RWPE1 (cell line): Measurements from ENCODE around the gene PELI3.
"Not testable (repeated sequence)": the region's sequence is repeated elsewhere in the genome, so short reads cannot be mapped to it uniquely, and the experiment has no call there.

Experiments
- CTCF ChIA-PET: fragments of 350-600 bp; sonication (Branson Sonifier 250); formaldehyde crosslinking; extraction: SDS; loops from one replicate; lab custom pipeline; 2021; lab: Yijun Ruan, JAX
- POLR2A ChIA-PET: fragments of 400-600 bp; formaldehyde crosslinking; extraction: SDS; loops from one replicate; lab custom pipeline; 2020; ENCODE audit warnings: antibody characterized with exemption; ENCODE audit not compliant: low non-redundant PET; lab: Yijun Ruan, JAX
- DNase-seq: peaks from one replicate; pipeline ENCODE4 v3.0.0; 2012; ENCODE audit warnings: low spot score
- H3K27ac ChIP-seq: fragments of 450-650 bp; 2 replicates; pipeline ENCODE4 v1.5.1; 2017
- TF ChIP-seq, protein P1 (sequence below): fragments of 450-650 bp; conservative IDR thresholded peaks from 2 replicates; pipeline ENCODE4 v1.5.1; 2017; ENCODE audit warnings: low read depth, mild to moderate bottlenecking

Gene PELI3

DNA sequence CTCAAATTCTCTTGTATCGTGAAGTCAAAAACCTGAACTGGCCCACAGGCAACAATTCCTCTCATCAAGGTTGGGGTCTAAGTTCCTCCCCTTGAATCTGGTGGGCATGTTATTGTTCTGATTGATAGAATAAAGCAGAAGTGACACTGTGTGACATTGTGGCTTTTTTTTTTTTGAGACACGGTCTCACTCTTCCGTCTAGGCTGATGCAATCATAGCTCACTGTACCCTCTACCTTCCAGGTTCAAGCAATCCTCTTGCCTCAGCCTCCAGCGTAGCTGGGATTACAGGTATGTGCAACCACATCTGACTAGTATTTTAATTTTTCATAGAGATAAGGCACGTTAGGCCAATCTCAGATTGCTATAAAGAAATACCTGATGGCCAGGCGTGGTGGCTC is 8.9 kb upstream of the PELI3 start:
- DNase-seq: no peak
- H3K27ac ChIP-seq: no peak overlapping the region
- POLR2A ChIA-PET: no interaction called here
- TF ChIP-seq, protein P1, sequence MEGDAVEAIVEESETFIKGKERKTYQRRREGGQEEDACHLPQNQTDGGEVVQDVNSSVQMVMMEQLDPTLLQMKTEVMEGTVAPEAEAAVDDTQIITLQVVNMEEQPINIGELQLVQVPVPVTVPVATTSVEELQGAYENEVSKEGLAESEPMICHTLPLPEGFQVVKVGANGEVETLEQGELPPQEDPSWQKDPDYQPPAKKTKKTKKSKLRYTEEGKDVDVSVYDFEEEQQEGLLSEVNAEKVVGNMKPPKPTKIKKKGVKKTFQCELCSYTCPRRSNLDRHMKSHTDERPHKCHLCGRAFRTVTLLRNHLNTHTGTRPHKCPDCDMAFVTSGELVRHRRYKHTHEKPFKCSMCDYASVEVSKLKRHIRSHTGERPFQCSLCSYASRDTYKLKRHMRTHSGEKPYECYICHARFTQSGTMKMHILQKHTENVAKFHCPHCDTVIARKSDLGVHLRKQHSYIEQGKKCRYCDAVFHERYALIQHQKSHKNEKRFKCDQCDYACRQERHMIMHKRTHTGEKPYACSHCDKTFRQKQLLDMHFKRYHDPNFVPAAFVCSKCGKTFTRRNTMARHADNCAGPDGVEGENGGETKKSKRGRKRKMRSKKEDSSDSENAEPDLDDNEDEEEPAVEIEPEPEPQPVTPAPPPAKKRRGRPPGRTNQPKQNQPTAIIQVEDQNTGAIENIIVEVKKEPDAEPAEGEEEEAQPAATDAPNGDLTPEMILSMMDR: no peak
- CTCF ChIA-PET: interaction anchor here (0.6 kb wide), 1 partner anchor 309 kb away, joined by 4 read pairs; no protein-coding TSS in a partner anchor

DNA sequence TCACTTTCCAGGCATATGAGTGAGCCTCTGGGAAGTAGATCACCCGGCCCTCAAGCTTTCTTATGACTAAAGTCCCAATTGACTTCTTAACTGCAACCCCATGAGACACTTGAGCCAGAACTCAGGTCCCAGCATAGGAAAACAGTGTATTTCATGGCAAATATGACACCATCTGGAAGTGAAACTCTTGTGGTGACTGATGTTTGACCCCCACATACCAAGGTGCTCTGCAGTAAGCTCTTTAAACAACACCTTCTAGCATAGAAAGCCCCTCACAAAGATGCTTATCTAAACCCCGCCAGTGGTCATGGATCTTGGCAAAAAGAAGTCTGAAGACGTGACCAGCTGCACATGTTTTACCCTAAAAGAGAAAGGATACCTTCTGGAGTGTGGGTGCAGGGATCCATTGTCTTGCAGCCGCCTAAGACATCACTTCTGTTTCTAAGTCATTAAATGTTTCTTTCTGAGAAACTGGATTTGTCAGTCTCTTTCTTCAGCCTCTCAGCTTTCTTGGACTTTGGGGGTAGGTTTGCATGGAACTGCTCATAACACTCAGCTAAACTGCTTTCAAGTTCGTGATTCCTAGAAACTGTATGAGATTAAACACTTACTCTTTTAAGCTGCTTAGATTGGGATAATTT is 7.4 kb upstream of the PELI3 start:
- CTCF ChIA-PET: interaction anchor here (0.5 to 1.2 kb wide), 3 partner anchors 41 to 1614 kb away, joined by 3 read pairs; no protein-coding TSS in a partner anchor
- POLR2A ChIA-PET: no interaction called here
- no peak for DNase-seq
- no peak overlapping the region for H3K27ac ChIP-seq
- TF ChIP-seq, protein P1: no peak

DNA sequence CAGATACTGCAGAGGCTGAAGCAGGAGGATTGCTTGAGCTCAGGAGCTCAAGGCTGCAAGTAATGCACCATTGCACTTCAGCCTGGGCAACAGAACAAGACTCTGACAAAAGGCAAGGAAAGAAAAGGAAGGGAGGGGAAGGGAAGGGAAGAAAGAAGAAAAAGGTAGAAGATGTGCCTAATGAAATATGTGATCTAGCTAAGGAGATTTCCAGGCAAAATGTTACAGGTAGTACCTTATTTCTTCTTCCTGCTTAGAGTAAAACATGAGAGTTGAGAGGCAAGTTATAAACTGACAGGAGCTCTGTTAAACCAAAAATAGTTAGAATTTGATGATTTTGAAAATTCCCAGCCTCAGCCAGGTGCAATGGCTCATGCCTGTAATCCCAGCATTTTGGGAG is 4.7 kb upstream of the PELI3 start:
- no peak overlapping the region for H3K27ac ChIP-seq
- POLR2A ChIA-PET: no interaction called here
- DNase-seq: no peak
- TF ChIP-seq, protein P1: no peak
- CTCF ChIA-PET: interaction anchor here (0.6 to 0.7 kb wide), 2 partner anchors 33 to 55 kb away, joined by 3 to 6 read pairs; no protein-coding TSS in a partner anchor

- TF ChIP-seq, protein P1: no peak
- CTCF ChIA-PET: no interaction called here
- H3K27ac ChIP-seq: no peak overlapping the region
- POLR2A ChIA-PET: interaction anchor here (0.5 kb wide), 1 partner anchor 216 kb away, joined by 13 read pairs; no protein-coding TSS in a partner anchor
- DNase-seq: no peak
These were observed 3.8 kb upstream of the PELI3 start for GRCh38 chr11:66462911-66463310.

DNA sequence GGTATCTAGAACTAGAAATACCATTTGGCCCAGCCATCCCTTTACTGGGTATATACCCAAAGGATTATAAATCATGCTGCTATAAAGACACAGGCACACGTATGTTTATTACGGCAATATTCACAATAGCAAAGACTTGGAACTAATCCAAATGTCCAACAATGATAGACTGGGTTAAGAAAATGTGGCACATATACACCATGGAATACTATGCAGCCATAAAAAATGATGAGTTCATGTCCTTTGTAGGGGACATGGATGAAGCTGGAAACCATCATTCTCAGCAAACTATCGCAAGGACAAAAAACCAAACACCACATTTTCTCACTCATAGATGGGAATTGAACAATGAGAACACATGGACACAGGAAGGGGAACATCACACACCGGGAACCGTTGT is 2.6 kb upstream of the PELI3 start:
- H3K27ac ChIP-seq, CTCF ChIA-PET, DNase-seq, POLR2A ChIA-PET: not testable (repeated sequence)

DNA sequence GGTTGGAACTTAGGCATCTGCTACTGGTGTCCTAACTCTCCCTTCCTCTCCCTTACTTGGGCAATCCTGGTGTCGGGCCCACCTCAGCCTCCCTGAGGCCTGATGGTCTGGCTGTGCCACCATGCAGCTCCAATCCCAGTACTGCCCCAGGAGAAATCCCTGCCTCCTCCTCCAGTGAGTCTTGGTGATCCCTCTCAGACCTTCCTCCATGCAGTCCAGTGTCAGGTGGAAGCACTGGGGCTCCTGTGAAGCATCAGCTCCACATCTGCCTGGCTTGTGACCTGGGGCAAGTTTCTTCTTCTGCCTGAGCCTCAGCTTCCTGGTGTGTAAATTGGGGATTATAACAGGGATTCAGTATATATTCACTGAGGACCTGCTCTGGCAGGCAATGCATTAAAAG is 1.8 kb upstream of the PELI3 start:
- DNase-seq: no peak
- H3K27ac ChIP-seq: 0 out of 2 replicates have a peak overlapping the region, but pooled peaks have one; percentile 6
- TF ChIP-seq, protein P1: no peak
- ChIA-PET POLR2A (interaction anchor here (0.5 kb wide), 1 partner anchor 153 kb away, joined by 3 read pairs; no protein-coding TSS in a partner anchor), CTCF (interaction anchor here (0.6 kb wide), 1 partner anchor 56 kb away, joined by 6 read pairs; no protein-coding TSS in a partner anchor)
